HepG2 (cell line): ENCODE results near the gene RELB. TPM values are rescaled to one million over a fixed set of nuclear protein-coding genes. Genes with fewer than 3 reads are reported as not detected.
A peak's percentile ranks its signal among the peaks of the same experiment; 100 is the strongest.

Source experiments
- ATAC-seq: fragments of 200-7000 bp; cut with Tn5 transposase; 3 replicates; pipeline ENCODE4 v1.9.1; 2020; ENCODE audit warnings: mild to moderate bottlenecking, moderate library complexity
- BruUV-seq: library from RNA; stranded (reverse); fragments of 400-500 nt; replicated peaks from 2 replicates; lab custom pipeline; 2021; lab: Mats Ljungman, UMichigan
- CTCF ChIA-PET: fragments of 300-600 bp; formaldehyde crosslinking; extraction: SDS; loops from one replicate; lab custom pipeline; 2021; ENCODE audit warnings: low total read pairs, inconsistent platforms, low intra/inter-chr PET ratio; lab: Yijun Ruan, JAX
- POLR2A ChIA-PET: fragments of 350-600 bp; sonication (Branson Sonifier 250); formaldehyde crosslinking; loops from one replicate; lab custom pipeline; 2020; ENCODE audit warnings: antibody characterized with exemption, inconsistent platforms; lab: Yijun Ruan, JAX
- DNase-seq: peaks from one replicate; pipeline ENCODE4 v3.0.0-alpha.2; 2015; ENCODE audit warnings: low spot score
- FAIRE-seq: peaks from 3 replicates; lab custom pipeline; 2011; peaks lifted over from hg19 to GRCh38; lab: Jason Lieb, UNC
- H2AFZ ChIP-seq: one replicate; pipeline ENCODE4 v1.6.1; 2011; ENCODE audit warnings: low read length, inconsistent platforms
- H3K27ac ChIP-seq: fragments of 300-600 bp; 3 replicates; pipeline ENCODE4 v1.8.0; 2011; ENCODE audit warnings: mixed run types, mild to moderate bottlenecking, mixed read lengths, low read length, inconsistent platforms; ENCODE audit not compliant: insufficient read depth; ENCODE audit errors: extremely low read length
- H3K27me3 ChIP-seq, 2 experiments: fragments of 200-600 bp in 1 of 2; 2 replicates in 1 of 2; 3 replicates in 1 of 2; pipeline versions ENCODE4 v1.6.0 to v1.8.0; 2011; ENCODE audit warnings: low read length in 2 of 2, mild to moderate bottlenecking in 2 of 2, moderate library complexity in 2 of 2, inconsistent platforms in 1 of 2; ENCODE audit not compliant: insufficient read depth in 2 of 2, control insufficient read depth in 1 of 2
- H3K36me3 ChIP-seq, 2 experiments: fragments of 200-600 bp in 1 of 2; replicated peaks in 1 of 2; 2 replicates in 1 of 2; 3 replicates in 1 of 2; pipeline versions ENCODE4 v1.5.1 to v1.8.0; 2011; ENCODE audit warnings: low read length in 2 of 2, inconsistent platforms in 1 of 2; ENCODE audit not compliant: insufficient read depth in 2 of 2, control insufficient read depth in 1 of 2
- H3K4me1 ChIP-seq: 2 replicates; pipeline ENCODE4 v1.5.1; 2012; ENCODE audit warnings: low read length, inconsistent platforms; ENCODE audit not compliant: insufficient read depth
- H3K4me2 ChIP-seq: 2 replicates; pipeline ENCODE4 v1.6.0; 2011; ENCODE audit warnings: low read depth, low read length, inconsistent platforms
- H3K4me3 ChIP-seq, 3 experiments: fragments of 200-600 bp in 1 of 3; sonication (generic), shearing (Covaris generic) in 1 of 3; replicated peaks in 1 of 3; 2 replicates each; pipeline ENCODE4 v1.5.1; 2011 to 2016; ENCODE audit warnings: low read length in 3 of 3, inconsistent platforms in 2 of 3, low read depth in 2 of 3, mild to moderate bottlenecking in 2 of 3, control low read depth in 1 of 3, mixed read lengths in 1 of 3; ENCODE audit not compliant: insufficient read depth in 1 of 3
- H3K79me2 ChIP-seq: one replicate; pipeline ENCODE4 v1.6.1; 2011; ENCODE audit warnings: low read length, inconsistent platforms; ENCODE audit not compliant: insufficient read depth
- H3K9ac ChIP-seq: 2 replicates; pipeline ENCODE4 v1.6.0; 2011; ENCODE audit warnings: mild to moderate bottlenecking, low read depth, low read length, inconsistent platforms; ENCODE audit not compliant: insufficient read depth
- H3K9me3 ChIP-seq: 2 replicates; pipeline ENCODE4 v1.5.1; 2012; ENCODE audit warnings: mild to moderate bottlenecking, low read length
- H4K20me1 ChIP-seq: 2 replicates; pipeline ENCODE4 v1.6.0; 2011; ENCODE audit warnings: inconsistent platforms, mild to moderate bottlenecking, low read length, moderate library complexity; ENCODE audit not compliant: insufficient read depth
- AGO2 ChIP-seq: fragments of 200-400 bp; formaldehyde crosslinking; optimal IDR thresholded peaks from 2 replicates; pipeline ENCODE3; 2017; ENCODE audit warnings: mild to moderate bottlenecking, low read depth, low read length, moderate library complexity
- TBP ChIP-seq: sonication (generic); formaldehyde crosslinking; IDR thresholded peaks from 2 replicates; pipeline ENCODE4 v1.5.0; 2020; ENCODE audit warnings: missing genetic modification reagents
- WGBS: methylation state at CpG from one replicate; pipeline ENCODE4 v1.1.6; 2017; ENCODE audit warnings: low lambda C conversion rate; 5-methylcytosine and 5-hydroxymethylcytosine counted together
- in situ Hi-C: cut with HindIII; loops from 2 replicates; pipeline ENCODE4 v1.10.0; 2017; ENCODE audit warnings: low pct_unique_long_range_greater_than_20kb; ENCODE audit not compliant: extremely low pct_ligation_motif_present
- intact Hi-C: fragments of 100-400 bp; cut with micrococcal nuclease; formaldehyde crosslinking; loops from one replicate; pipeline ENCODE4 v1.10.0; 2022; ENCODE audit not compliant: unreplicated experiment
- polyA plus RNA-seq, 8 experiments: library from polyadenylated mRNA; depleted of rRNA in 3 of 8; stranded (reverse) in 7 of 8; unstranded in 1 of 8; fragments of >200 nt; fragmentation: Illumina TruSeq in 4 of 8; extraction: Trizol in 4 of 8; gene quantifications; 2 replicates each; pipeline versions ENCODE4 v1.2.1 to v1.2.3, GENCODE V29; 2011 to 2016; ENCODE audit warnings: low read depth in 4 of 8, missing spikeins in 1 of 8, mixed read lengths in 1 of 8; ENCODE audit not compliant: insufficient read depth in 1 of 8
- total RNA-seq, 5 experiments: library from RNA; depleted of rRNA; stranded (reverse); fragments of >200 nt; fragmentation: Illumina TruSeq; extraction: Trizol; gene quantifications; 2 replicates each; pipeline ENCODE4 v1.2.3, GENCODE V29; 2016; ENCODE audit warnings: low read depth in 1 of 5
- TF ChIP-seq, protein P1 (sequence below): sonication (generic); formaldehyde crosslinking; IDR thresholded peaks from 2 replicates; pipeline ENCODE4 v1.5.0; 2020; ENCODE audit warnings: mild to moderate bottlenecking, missing genetic modification reagents, borderline replicate concordance

RELB gene
- total and polyA plus RNA-seq, 2 of the 13 experiments (the other 11 are each of a cell fraction or from before 2014, with no cell fraction given) = 1.9 to 3.5 TPM

GRCh38 chr19:44990459-44990858 is 10.8 kb upstream of the RELB start:
- H3K79me2 ChIP-seq = no peaks in the 10 kb centered on the region
- no peaks in the 10 kb centered on the region for H3K9me3 ChIP-seq
- intact Hi-C loops = no loop called here
- no peaks in the 10 kb centered on the region for H3K27me3 ChIP-seq
- no peak for ATAC-seq
- no peak overlapping the region for H3K4me2 ChIP-seq
- no peak for FAIRE-seq
- TF ChIP-seq TBP (CRISPR knock-in tag) = no peak
- TF ChIP-seq AGO2 = peak; percentile 15
- TF ChIP-seq, protein P1, sequence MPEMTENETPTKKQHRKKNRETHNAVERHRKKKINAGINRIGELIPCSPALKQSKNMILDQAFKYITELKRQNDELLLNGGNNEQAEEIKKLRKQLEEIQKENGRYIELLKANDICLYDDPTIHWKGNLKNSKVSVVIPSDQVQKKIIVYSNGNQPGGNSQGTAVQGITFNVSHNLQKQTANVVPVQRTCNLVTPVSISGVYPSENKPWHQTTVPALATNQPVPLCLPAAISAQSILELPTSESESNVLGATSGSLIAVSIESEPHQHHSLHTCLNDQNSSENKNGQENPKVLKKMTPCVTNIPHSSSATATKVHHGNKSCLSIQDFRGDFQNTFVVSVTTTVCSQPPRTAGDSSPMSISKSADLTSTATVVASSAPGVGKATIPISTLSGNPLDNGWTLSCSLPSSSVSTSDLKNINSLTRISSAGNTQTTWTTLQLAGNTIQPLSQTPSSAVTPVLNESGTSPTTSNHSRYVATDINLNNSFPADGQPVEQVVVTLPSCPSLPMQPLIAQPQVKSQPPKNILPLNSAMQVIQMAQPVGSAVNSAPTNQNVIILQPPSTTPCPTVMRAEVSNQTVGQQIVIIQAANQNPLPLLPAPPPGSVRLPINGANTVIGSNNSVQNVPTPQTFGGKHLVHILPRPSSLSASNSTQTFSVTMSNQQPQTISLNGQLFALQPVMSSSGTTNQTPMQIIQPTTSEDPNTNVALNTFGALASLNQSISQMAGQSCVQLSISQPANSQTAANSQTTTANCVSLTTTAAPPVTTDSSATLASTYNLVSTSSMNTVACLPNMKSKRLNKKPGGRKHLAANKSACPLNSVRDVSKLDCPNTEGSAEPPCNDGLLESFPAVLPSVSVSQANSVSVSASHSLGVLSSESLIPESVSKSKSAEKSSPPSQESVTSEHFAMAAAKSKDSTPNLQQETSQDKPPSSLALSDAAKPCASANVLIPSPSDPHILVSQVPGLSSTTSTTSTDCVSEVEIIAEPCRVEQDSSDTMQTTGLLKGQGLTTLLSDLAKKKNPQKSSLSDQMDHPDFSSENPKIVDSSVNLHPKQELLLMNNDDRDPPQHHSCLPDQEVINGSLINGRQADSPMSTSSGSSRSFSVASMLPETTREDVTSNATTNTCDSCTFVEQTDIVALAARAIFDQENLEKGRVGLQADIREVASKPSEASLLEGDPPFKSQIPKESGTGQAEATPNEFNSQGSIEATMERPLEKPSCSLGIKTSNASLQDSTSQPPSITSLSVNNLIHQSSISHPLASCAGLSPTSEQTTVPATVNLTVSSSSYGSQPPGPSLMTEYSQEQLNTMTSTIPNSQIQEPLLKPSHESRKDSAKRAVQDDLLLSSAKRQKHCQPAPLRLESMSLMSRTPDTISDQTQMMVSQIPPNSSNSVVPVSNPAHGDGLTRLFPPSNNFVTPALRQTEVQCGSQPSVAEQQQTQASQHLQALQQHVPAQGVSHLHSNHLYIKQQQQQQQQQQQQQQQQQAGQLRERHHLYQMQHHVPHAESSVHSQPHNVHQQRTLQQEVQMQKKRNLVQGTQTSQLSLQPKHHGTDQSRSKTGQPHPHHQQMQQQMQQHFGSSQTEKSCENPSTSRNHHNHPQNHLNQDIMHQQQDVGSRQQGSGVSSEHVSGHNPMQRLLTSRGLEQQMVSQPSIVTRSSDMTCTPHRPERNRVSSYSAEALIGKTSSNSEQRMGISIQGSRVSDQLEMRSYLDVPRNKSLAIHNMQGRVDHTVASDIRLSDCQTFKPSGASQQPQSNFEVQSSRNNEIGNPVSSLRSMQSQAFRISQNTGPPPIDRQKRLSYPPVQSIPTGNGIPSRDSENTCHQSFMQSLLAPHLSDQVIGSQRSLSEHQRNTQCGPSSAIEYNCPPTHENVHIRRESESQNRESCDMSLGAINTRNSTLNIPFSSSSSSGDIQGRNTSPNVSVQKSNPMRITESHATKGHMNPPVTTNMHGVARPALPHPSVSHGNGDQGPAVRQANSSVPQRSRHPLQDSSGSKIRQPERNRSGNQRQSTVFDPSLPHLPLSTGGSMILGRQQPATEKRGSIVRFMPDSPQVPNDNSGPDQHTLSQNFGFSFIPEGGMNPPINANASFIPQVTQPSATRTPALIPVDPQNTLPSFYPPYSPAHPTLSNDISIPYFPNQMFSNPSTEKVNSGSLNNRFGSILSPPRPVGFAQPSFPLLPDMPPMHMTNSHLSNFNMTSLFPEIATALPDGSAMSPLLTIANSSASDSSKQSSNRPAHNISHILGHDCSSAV (CRISPR knock-in tag) = no peak
- TF ChIP-seq, all 625 proteins: peak for 1
- Histone ChIP-seq H3K36me3 (peaks cover 17 to 46% of the 10 kb centered on the region in 2 experiments), H2AFZ (no peak overlapping the region), H3K4me1 (no peaks in the 10 kb centered on the region), H3K9ac (no peak overlapping the region), H4K20me1 (no peaks in the 10 kb centered on the region), H3K4me3 (no peak overlapping the region), H3K27ac (no peak overlapping the region)
- ChIA-PET CTCF (no interaction called here), POLR2A (no interaction called here)
- no TSS peak for BruUV-seq
- DNase-seq = no peak
- 94% methylated on average over 12 of the region's 14 CpGs for WGBS
- in situ Hi-C loops = no loop called here
